ENCODE results near the gene CDC42EP1.

The CDC42EP1 gene

GRCh38 chr22:37560608-37561211 lies 430 bp downstream of the CDC42EP1 start:
- DNase-seq (ENCODE audit: low spot score) = no peak

- peak; percentile 82 for DNase-seq (ENCODE audit: low spot score)
Observed at GRCh38 chr22:37561212-37562048, 1.1 kb downstream of the CDC42EP1 start.

DNA sequence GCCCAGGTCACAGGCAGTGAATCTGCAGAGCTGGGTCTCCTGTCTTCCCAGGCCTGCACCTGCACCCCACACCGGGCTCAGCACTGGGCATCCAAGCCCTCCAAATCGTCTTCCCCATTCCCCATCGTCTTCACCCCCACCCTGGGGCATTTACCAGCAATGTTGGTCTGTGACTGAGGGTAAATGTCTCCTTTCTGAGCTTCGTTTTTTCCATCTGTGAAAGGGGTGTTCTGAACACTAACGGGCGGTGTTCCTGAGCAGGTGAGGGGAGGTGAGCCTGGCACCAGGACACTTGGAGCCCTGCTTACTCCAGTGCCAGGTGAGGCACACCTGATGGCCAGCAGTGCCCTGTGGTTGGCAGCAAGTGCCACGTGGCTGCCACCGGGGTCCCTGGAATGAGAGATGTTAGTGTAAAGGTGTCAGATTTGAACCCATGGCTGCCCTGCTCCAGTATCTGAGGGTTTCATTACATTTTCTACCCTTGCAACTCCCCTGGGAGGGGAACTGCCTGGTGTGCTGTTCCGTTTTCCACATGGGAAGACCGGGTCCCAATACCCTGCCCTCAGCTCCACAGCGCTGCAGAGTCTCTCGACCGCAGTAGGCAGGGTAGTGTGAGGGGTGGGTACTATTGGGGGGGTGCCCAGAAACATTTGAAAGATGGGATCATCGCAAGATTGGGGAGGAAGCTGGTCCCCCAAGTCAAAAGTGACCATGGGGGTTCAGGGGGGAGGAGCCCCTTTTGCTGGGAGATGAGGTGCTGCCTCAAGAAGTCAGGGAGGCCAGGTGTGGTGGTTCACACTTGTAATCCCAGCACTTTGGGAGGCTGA lies 2.0 kb downstream of the CDC42EP1 start:
- no peak for DNase-seq (ENCODE audit: low spot score)

DNA sequence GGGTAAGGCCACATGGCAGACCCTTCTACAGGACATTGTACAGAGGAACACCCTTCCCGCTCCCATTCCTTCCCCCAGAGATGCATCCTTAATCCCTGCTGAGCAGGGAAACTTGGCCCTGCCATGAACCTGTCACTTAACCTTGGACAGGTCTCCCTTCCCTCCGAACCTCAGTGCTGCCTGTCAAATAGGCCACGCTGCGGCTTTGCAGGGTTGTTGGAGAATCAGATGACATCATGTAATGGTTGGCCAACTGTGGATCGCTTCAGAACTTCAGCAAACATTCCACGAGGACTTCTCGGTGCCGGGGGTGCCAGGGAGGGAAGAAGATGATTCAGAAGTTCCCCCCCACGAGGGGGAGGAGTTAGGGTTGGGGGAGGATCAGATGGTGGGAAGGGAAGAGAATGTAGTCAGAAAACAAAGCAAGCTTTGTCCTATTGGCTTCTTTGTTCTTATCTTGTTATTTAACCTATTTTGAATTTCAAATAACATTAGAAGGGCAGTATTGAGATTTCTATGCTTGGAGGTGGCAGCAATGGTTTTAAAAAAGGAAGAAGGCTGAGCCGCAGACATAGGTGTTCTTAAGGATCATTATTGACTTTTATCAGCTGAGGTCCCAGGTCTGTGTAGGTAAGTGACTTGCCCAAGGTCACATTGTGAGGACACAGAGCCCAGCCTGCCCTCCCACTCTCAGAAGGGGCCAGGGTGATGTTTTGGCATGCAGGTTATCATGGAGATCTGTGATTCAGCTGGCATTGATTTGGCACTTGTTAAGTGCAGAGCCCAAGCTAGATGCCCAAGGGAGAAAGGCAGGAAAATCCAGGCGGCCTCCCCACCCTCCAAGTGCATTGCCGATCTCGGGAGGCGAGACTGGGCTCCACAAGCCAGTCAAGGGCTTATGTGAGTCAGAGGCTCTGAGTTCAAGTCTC lies 3.1 kb downstream of the CDC42EP1 start:
- no peak for DNase-seq (ENCODE audit: low spot score)

DNA sequence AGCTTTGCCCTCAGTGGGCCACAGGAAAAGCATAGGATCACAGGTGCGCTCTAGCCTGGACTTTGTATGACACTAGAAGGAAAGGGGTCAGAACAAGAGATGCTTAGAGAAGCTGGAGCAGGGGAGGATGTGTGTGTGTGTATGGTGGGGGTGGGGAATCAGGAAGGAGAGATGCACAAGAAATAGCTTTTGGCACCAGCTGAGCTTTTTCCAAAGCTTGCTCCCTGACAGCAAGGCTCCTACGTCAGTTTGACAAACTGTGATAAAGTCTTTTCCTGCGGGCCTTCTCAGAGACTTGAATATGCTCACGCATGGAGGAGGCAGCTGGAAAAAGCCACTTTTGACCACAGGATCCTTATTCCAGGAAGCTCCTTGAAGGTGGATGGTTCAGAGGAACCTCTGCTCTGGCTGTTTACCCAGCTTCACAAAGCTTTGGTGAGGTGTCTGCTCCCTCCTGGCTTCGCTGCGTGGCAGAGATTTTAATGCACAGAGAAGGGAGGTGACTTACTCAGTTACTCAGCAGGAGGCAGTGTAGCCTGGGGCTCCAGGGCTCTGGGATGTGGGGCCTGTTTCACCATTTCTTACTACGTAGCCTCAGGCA lies 3.9 kb downstream of the CDC42EP1 start:
- no peak for DNase-seq (ENCODE audit: low spot score)

GRCh38 chr22:37565830-37566229 lies 5.5 kb downstream of the CDC42EP1 start:
- DNase-seq (ENCODE audit: low spot score) = no peak

DNA sequence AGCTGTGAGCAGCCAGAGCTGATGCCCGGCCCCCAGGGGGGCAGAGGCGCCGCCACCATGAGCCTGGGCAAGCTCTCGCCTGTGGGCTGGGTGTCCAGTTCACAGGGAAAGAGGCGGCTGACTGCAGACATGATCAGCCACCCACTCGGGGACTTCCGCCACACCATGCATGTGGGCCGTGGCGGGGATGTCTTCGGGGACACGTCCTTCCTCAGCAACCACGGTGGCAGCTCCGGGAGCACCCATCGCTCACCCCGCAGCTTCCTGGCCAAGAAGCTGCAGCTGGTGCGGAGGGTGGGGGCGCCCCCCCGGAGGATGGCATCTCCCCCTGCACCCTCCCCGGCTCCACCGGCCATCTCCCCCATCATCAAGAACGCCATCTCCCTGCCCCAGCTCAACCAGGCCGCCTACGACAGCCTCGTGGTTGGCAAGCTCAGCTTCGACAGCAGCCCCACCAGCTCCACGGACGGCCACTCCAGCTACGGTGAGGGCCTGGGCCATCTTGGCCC lies 6.1 kb downstream of the CDC42EP1 start:
- DNase-seq (ENCODE audit: low spot score) = peak; percentile 33

- DNase-seq (ENCODE audit: low spot score) = peak; percentile 88
Observed at GRCh38 chr22:37566903-37567798, 6.9 kb downstream of the CDC42EP1 start.

DNA sequence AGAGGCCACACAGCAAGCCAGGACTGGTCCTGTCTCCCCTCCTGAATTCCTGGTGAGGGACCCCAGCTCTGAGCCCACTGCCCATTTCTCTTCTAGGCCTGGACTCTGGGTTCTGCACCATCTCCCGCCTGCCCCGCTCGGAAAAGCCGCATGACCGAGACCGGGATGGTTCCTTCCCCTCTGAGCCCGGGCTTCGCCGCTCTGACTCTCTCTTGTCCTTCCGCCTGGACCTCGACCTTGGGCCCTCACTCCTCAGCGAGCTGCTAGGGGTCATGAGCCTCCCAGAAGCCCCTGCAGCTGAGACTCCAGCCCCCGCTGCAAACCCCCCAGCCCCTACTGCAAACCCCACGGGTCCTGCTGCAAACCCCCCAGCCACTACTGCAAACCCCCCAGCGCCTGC lies 7.7 kb downstream of the CDC42EP1 start:
- DNase-seq (ENCODE audit: low spot score) = no peak

DNA sequence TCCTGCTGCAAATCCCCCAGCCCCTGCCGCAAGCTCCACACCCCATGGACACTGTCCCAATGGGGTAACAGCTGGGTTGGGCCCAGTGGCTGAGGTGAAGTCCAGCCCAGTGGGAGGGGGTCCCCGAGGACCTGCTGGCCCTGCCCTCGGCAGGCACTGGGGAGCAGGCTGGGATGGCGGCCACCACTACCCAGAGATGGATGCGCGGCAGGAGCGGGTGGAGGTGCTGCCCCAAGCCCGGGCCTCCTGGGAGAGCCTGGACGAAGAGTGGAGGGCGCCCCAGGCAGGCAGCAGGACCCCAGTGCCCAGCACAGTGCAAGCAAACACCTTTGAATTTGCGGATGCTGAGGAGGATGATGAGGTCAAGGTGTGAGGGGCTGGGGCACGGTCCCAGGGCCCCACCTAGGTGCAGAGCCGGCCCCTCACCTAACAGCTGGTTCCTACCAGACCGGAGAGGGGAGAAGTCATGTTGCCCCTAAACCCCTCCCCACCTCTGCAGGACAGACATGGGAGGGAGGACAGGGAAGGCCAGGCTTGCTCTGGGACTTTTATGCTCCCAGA lies 8.2 kb downstream of the CDC42EP1 start:
- no peak for DNase-seq (ENCODE audit: low spot score)

GRCh38 chr22:37569009-37569920 lies 9.0 kb downstream of the CDC42EP1 start:
- DNase-seq (ENCODE audit: low spot score) = no peak

DNA sequence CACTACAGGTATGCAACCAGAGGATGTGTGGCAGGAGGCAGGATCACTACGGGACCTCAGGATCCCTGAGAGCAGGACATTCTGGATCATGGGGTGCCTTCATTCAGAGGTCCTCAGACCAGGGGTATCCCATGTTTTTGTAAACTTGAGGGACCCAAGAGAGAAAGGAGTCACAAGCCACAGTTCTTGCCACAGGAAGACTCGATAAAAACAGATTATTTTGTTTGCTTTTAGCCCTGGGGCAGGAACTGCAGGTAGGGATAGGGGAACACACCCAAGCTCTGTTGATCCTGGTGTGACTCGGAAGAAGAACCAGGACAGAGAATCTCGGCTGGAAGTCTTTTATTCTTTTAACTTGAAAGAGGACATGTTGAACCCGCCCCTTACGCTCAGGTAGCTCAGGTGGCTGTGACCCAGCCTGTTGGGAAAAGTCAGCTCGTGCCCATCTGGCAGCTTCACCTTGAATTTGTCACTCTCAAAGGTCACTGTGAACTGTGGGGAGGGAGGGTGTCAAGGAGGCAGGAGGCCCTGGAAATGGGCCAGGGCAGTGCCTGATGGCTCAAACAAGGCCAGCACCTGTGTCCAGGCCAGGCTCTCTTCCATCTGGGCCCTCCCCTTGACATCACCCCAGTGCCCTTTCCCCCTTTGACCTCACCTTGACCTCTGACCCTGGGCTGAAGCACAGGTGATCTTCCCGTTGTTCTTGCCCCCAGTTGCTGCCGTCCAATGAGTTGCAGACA lies 9.8 kb downstream of the CDC42EP1 start:
- no peak for DNase-seq (ENCODE audit: low spot score)

GRCh38 chr22:37570661-37570976 lies 10.3 kb downstream of the CDC42EP1 start:
- no peak for DNase-seq (ENCODE audit: low spot score)

DNA sequence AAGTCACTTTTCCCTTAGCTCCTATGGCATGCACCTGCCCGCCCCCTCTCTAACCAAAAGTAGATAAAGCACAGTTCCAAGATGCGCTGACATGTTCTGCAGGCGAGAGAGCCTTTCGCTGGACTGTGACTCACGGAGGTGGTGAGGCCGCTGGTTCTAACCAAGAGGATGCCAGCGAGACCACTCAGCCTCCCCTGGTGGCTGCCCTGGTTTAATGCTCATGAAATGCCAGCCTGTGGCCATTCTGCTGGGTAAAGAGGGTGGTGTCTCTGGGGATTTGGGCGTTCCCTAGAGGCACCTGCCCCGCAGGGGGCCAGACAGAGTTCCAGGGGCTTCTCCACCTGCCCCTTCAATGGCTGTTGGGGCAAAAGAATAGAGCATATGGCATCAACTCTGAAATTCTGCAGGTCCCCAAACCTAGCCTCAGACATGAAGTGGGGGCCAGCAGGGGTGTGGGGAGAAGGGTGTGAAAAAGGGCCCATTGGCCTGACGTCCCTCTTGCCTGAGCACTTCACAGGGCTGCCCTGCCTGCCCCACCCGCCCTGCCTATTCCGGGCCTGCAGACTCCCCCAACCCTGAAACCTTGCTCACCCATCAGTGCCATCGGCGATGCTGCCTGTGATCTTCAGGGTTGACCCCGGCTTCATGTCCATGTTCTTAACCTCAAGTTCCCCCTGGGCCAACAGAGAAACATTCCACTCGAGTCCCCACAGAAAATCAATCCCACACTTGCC lies 11.1 kb downstream of the CDC42EP1 start:
- no peak for DNase-seq (ENCODE audit: low spot score)

DNA sequence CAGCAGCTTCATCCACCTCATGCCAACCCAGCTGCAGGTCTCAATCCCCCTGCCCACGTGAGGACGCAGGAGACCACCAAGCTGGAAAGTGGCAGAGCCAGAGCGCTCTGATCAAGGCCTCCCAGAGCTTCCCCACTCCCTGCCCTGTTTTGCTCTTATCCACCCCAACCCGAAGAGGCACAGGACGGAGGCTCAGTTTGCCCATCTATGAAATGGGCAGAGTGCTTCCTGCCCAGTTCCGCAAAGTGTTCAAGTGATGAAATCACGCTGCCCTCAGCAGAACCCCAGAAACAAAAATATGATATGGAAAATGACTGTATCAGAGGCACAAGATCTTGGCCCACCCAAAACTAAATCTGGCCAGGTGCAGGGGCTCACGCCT lies 11.7 kb downstream of the CDC42EP1 start:
- DNase-seq (ENCODE audit: low spot score) = no peak

GRCh38 chr22:37575490-37576003 lies 15.3 kb downstream of the CDC42EP1 start:
- DNase-seq (ENCODE audit: low spot score) = no peak

- DNase-seq (ENCODE audit: low spot score) = no peak
Observed at GRCh38 chr22:37578002-37578401, 17.7 kb downstream of the CDC42EP1 start.

All from germinal center (tissue), 1 donor.